Measurements from ENCODE around the gene PATZ1. TPM values are rescaled to one million over a fixed set of nuclear protein-coding genes. Genes with fewer than 3 reads are reported as not detected.

PATZ1 gene
- total RNA-seq (2021) (60.5 to 72.7 TPM (median 72.6 TPM) in 3 replicates), Bru-seq, nascent RNA (percentile 89 among the genes with signal in this experiment)
- long read RNA-seq, experiment 1, transcript PATZ1-204 (5 exons, 3,711 nt): minor isoform, 30 of 322 reads
- long read RNA-seq, experiment 1, transcript PATZ1-201 (3 exons, 2,516 nt): minor isoform, 52 of 322 reads
- long read RNA-seq, experiment 1, transcript PATZ1-202 (5 exons, 3,781 nt): minor isoform, 8 of 322 reads
- long read RNA-seq, experiment 1, transcript PATZ1-203 (4 exons, 3,638 nt): major isoform, 200 of 322 reads
- long read RNA-seq, experiment 1, partial matches to known transcripts: 10 of 322 reads
- long read RNA-seq, experiment 1, other reads (novel, unspliced or antisense): 20 of 322 reads
- long read RNA-seq, experiment 2, transcript PATZ1-201 (3 exons, 2,516 nt): minor isoform, 17 of 141 reads
- long read RNA-seq, experiment 2, transcript PATZ1-204 (5 exons, 3,711 nt): minor isoform, 12 of 141 reads
- long read RNA-seq, experiment 2, transcript PATZ1-203 (4 exons, 3,638 nt): major isoform, 52 of 141 reads
- long read RNA-seq, experiment 2, partial matches to known transcripts: 12 of 141 reads
- long read RNA-seq, experiment 2, other reads (novel, unspliced or antisense): 44 of 141 reads
- long read RNA-seq, experiment 3, partial matches to known transcripts: 1 of 16 reads
- long read RNA-seq, experiment 3, other reads (novel, unspliced or antisense): 7 of 16 reads

GRCh38 chr22:31346255-31346732 is at the start of gene PATZ1:
PATZ1 (minus strand) TSS chr22:31346346; CDS start chr22:31345602, 744 bp downstream.
- Mint-ChIP-seq H3K36me3 (peaks cover 15% of the 10 kb centered on the region; the same call in 1 of the 2 replicates), H3K4me3 (peak within 1 kb of the TSS; percentile 81), H3K4me1 (peaks cover 49% of the 10 kb centered on the region), H3K9me3 (no peaks in the 10 kb centered on the region), H3K27ac (peak within 1 kb of the TSS; percentile 92), H3K27me3 (ENCODE audit: low read depth) (no peaks in the 10 kb centered on the region)
- peak; percentile 72 for DNase-seq (ENCODE audit: low spot score)
- TF ChIP-seq MAX (CRISPR knock-in tag; IDR thresholded peaks at IDR 0.05): no peak
- TF ChIP-seq CREM (CRISPR knock-in tag; IDR thresholded peaks at IDR 0.05): 0 out of 2 replicates have a peak, but pooled peaks have one; percentile 30
- no peak for TF ChIP-seq ZNF532 (CRISPR knock-in tag; IDR thresholded peaks at IDR 0.05; ENCODE audit: borderline replicate concordance)
- 0 out of 2 replicates have a peak, but pooled peaks have one; percentile 50 for TF ChIP-seq NR2C2 (CRISPR knock-in tag; IDR thresholded peaks at IDR 0.05)
- TF ChIP-seq HMGXB4 (CRISPR knock-in tag; IDR thresholded peaks at IDR 0.05): no peak
- TF ChIP-seq PRRX2 (CRISPR knock-in tag; IDR thresholded peaks at IDR 0.05): no peak
- no peak for TF ChIP-seq GTF2I (CRISPR knock-in tag; conservative IDR thresholded peaks at IDR 0.05)
- TF ChIP-seq ZNF263 (CRISPR knock-in tag; IDR thresholded peaks at IDR 0.05; ENCODE audit: low read depth): no peak
- POLR2A ChIA-PET: interaction anchor here (0.5 to 2.2 kb wide), 13 partner anchors 11 to 1400 kb away, joined by 3 to 9 read pairs (median 4); partner anchors contain the start of genes DRG1, MORC2, PIK3IP1 and SMTN
- peak; percentile 0 for ATAC-seq
- CTCF ChIA-PET: interaction anchor here (0.6 to 1.3 kb wide), 11 partner anchors 17 to 326 kb away, joined by 3 to 7 read pairs (median 3); partner anchors contain the start of genes DRG1, LIMK2 and PIK3IP1

- H3K27me3 Mint-ChIP-seq (ENCODE audit: low read depth): peaks cover 3% of the 10 kb centered on the region; the same call in 1 of the 2 replicates
- no peak overlapping the region for H3K27ac Mint-ChIP-seq
- CTCF ChIA-PET: no interaction called here
- H3K36me3 Mint-ChIP-seq: no peaks in the 10 kb centered on the region
- ATAC-seq (no peak), DNase-seq (ENCODE audit: low spot score) (no peak)
- no peak for TF ChIP-seq ARID4B (CRISPR knock-in tag; IDR thresholded peaks at IDR 0.05; ENCODE audit: borderline replicate concordance)
- no peak for TF ChIP-seq HMGXB4 (CRISPR knock-in tag; IDR thresholded peaks at IDR 0.05)
- no peak for TF ChIP-seq E2F1 (CRISPR knock-in tag; IDR thresholded peaks at IDR 0.05)
- TF ChIP-seq ZNF671 (CRISPR knock-in tag; IDR thresholded peaks at IDR 0.05): no peak
- no peak for TF ChIP-seq GTF2I (CRISPR knock-in tag; conservative IDR thresholded peaks at IDR 0.05)
- TF ChIP-seq TEAD1 (CRISPR knock-in tag; IDR thresholded peaks at IDR 0.05): no peak
- TF ChIP-seq ZNF425 (CRISPR knock-in tag; conservative IDR thresholded peaks at IDR 0.05): no peak
- no peak for TF ChIP-seq TP53 (CRISPR knock-in tag; IDR thresholded peaks at IDR 0.05)
- H3K4me3 Mint-ChIP-seq: no peak overlapping the region
- POLR2A ChIA-PET: no interaction called here
- peaks cover 7% of the 10 kb centered on the region; the same call in 1 of the 2 replicates for H3K4me1 Mint-ChIP-seq
- H3K9me3 Mint-ChIP-seq: peaks cover 6% of the 10 kb centered on the region
Measured at GRCh38 chr22:31394326-31394725, 48.2 kb upstream of the PATZ1 start.

All from WTC11 (cell line).